Gastrocnemius medialis (tissue), 4 donors: ENCODE results near the gene PLN.

Experiments
- POLR2A ChIP-seq, 2 donors: fragments of 450-650 bp; IDR thresholded peaks; one replicate each; pipeline ENCODE4 v1.6.1; 2017; ENCODE audit warnings: antibody characterized with exemption in 2 of 2, mild to moderate bottlenecking in 2 of 2, moderate library complexity in 2 of 2
- TF ChIP-seq, protein P1 (sequence below), 5 experiments: fragments of 450-650 bp in 3 of 5; fragments of 200-600 bp in 2 of 5; sonication (generic) in 2 of 5; IDR thresholded peaks in 4 of 5; conservative IDR thresholded peaks in 1 of 5; 1 replicate in 4 of 5; 2 replicates in 1 of 5; pipeline ENCODE4 v1.5.1; 2016 to 2019; ENCODE audit warnings: antibody characterized with exemption in 5 of 5, mild to moderate bottlenecking in 3 of 5, moderate library complexity in 3 of 5

DNA sequence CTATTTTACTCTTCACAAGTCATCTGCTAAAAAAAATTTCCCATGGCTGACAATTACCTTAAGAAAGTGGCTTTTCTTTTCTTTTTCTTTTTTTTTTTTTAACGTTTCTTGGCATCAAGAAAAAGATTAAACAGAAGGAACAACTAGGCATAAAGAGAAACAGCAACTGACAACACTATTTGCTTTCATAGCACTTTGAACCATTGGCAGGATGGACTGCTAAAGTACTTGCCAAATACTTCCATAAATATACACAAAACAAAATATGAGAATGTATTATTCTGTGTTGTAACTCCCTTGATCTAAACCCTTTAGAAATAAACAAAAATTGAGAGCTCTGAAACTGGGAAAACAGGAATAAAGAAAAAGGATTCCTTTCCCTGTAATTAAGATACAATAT, 20.0 kb upstream of the PLN start:
- TF ChIP-seq, protein P1, sequence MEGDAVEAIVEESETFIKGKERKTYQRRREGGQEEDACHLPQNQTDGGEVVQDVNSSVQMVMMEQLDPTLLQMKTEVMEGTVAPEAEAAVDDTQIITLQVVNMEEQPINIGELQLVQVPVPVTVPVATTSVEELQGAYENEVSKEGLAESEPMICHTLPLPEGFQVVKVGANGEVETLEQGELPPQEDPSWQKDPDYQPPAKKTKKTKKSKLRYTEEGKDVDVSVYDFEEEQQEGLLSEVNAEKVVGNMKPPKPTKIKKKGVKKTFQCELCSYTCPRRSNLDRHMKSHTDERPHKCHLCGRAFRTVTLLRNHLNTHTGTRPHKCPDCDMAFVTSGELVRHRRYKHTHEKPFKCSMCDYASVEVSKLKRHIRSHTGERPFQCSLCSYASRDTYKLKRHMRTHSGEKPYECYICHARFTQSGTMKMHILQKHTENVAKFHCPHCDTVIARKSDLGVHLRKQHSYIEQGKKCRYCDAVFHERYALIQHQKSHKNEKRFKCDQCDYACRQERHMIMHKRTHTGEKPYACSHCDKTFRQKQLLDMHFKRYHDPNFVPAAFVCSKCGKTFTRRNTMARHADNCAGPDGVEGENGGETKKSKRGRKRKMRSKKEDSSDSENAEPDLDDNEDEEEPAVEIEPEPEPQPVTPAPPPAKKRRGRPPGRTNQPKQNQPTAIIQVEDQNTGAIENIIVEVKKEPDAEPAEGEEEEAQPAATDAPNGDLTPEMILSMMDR (IDR thresholded peaks at IDR 0.05 in 4 of 5, conservative IDR thresholded peaks at IDR 0.05 in 1 of 5): no peak
- no peak for TF ChIP-seq POLR2A (IDR thresholded peaks at IDR 0.05)
